Smooth muscle cell (in vitro differentiated cells): ENCODE results near the gene DEXI. TPM values are rescaled to one million over a fixed set of nuclear protein-coding genes. Genes with fewer than 3 reads are reported as not detected.

ENCODE experiments used
- DNase-seq: peaks from one replicate; lab custom pipeline; 2025; ENCODE audit not compliant: unreplicated experiment; lab: John Stamatoyannopoulos, UW
- H2AFZ ChIP-seq: fragments of 200-600 bp; sonication (generic); 2 replicates; pipeline ENCODE4 v1.6.0; 2016; ENCODE audit warnings: antibody characterized with exemption, low read depth, mild to moderate bottlenecking
- H3F3A ChIP-seq: fragments of 200-600 bp; sonication (generic); 2 replicates; pipeline ENCODE4 v1.6.0; 2017; ENCODE audit warnings: antibody characterized with exemption, low read depth
- H3K27ac ChIP-seq: fragments of 200-600 bp; sonication (generic); 2 replicates; pipeline ENCODE4 v1.5.1; 2016; ENCODE audit warnings: low read depth, mild to moderate bottlenecking
- H3K27me3 ChIP-seq: fragments of 200-600 bp; sonication (generic); 2 replicates; pipeline ENCODE4 v1.6.1; 2016; ENCODE audit warnings: low read depth, mild to moderate bottlenecking
- H3K36me3 ChIP-seq: fragments of 200-600 bp; sonication (generic); 2 replicates; pipeline ENCODE4 v1.5.1; 2016; ENCODE audit warnings: low read depth
- H3K4me1 ChIP-seq: fragments of 200-600 bp; sonication (generic); 2 replicates; pipeline ENCODE4 v1.5.1; 2016; ENCODE audit warnings: low read depth
- H3K4me2 ChIP-seq: fragments of 200-600 bp; sonication (generic); 2 replicates; pipeline ENCODE4 v1.6.0; 2016; ENCODE audit warnings: mild to moderate bottlenecking
- H3K4me3 ChIP-seq: fragments of 200-600 bp; sonication (generic); 2 replicates; pipeline ENCODE4 v1.5.1; 2016; ENCODE audit warnings: mild to moderate bottlenecking
- H3K79me2 ChIP-seq: fragments of 200-600 bp; sonication (generic); 2 replicates; pipeline ENCODE4 v1.6.0; 2016; ENCODE audit warnings: low read depth, mild to moderate bottlenecking
- H3K9ac ChIP-seq: fragments of 200-600 bp; sonication (generic); 2 replicates; pipeline ENCODE4 v1.6.0; 2016; ENCODE audit warnings: low read depth
- H3K9me3 ChIP-seq: fragments of 200-600 bp; sonication (generic); replicated peaks from 2 replicates; pipeline ENCODE4 v1.5.1; 2016; ENCODE audit warnings: low read depth
- H4K20me1 ChIP-seq: fragments of 200-600 bp; sonication (generic); 2 replicates; pipeline ENCODE4 v1.6.0; 2016; ENCODE audit warnings: low read depth
- CTCF ChIP-seq: fragments of 200-600 bp; sonication (generic); IDR thresholded peaks from 2 replicates; pipeline ENCODE4 v1.5.1; 2017; ENCODE audit warnings: borderline replicate concordance, mild to moderate bottlenecking, antibody characterized with exemption; ENCODE audit not compliant: insufficient read depth, poor library complexity, severe bottlenecking
- WGBS: methylation state at CpG from one replicate; pipeline ENCODE4 v1.1.7; 2016; ENCODE audit warnings: low lambda C conversion rate; 5-methylcytosine and 5-hydroxymethylcytosine counted together
- polyA plus RNA-seq: library from polyadenylated mRNA; unstranded; fragments of >200 nt; fragmentation: Nextera tagmentation; extraction: Ambion mirVana; gene quantifications from 2 replicates; pipeline ENCODE4 v1.2.1, GENCODE V29; 2016
- total RNA-seq: library from RNA; depleted of rRNA; stranded (reverse); fragments of >200 nt; gene quantifications from 2 replicates; pipeline ENCODE4 v1.2.3, GENCODE V29; 2014

Gene DEXI
- total and polyA plus RNA-seq, 2 experiments from 2014 or later = 58.5 to 71.8 TPM

- Histone ChIP-seq H4K20me1 (no peaks in the 10 kb centered on the region), H3K79me2 (no peaks in the 10 kb centered on the region), H3F3A (no peaks in the 10 kb centered on the region), H3K36me3 (no peaks in the 10 kb centered on the region), H3K27ac (no peak overlapping the region), H3K4me1 (no peaks in the 10 kb centered on the region), H3K27me3 (peaks cover 4% of the 10 kb centered on the region), H2AFZ (no peak overlapping the region), H3K4me2 (no peak overlapping the region), H3K4me3 (no peak overlapping the region), H3K9me3 (no peaks in the 10 kb centered on the region), H3K9ac (no peak overlapping the region)
- DNase-seq = no peak
- TF ChIP-seq CTCF = no peak
- WGBS = 67% methylated on average over 3 of the region's 3 CpGs
Observed at GRCh38 chr16:10916534-10916933, 25.7 kb downstream of the DEXI start.

- no peaks in the 10 kb centered on the region for H3K79me2 ChIP-seq
- no peaks in the 10 kb centered on the region for H3K36me3 ChIP-seq
- H3F3A ChIP-seq = no peaks in the 10 kb centered on the region
- H3K4me3 ChIP-seq = no peak overlapping the region
- no peaks in the 10 kb centered on the region for H3K4me1 ChIP-seq
- no peak overlapping the region for H2AFZ ChIP-seq
- no peak for DNase-seq
- H3K9ac ChIP-seq = no peak overlapping the region
- TF ChIP-seq CTCF = no peak
- H3K4me2 ChIP-seq = no peak overlapping the region
- H3K9me3 ChIP-seq = no peaks in the 10 kb centered on the region
- H3K27ac ChIP-seq = no peak overlapping the region
- peaks cover 10% of the 10 kb centered on the region for H3K27me3 ChIP-seq
- H4K20me1 ChIP-seq = no peaks in the 10 kb centered on the region
Observed at GRCh38 chr16:10911267-10911666, 31.0 kb downstream of the DEXI start.

GRCh38 chr16:10907757-10908045 is 34.6 kb downstream of the DEXI start:
- Histone ChIP-seq H3K27me3 (peaks cover 10% of the 10 kb centered on the region), H4K20me1 (no peaks in the 10 kb centered on the region), H3K4me3 (no peak overlapping the region), H3K9me3 (no peaks in the 10 kb centered on the region), H2AFZ (no peak overlapping the region), H3K9ac (no peak overlapping the region), H3F3A (no peaks in the 10 kb centered on the region), H3K36me3 (no peaks in the 10 kb centered on the region), H3K79me2 (no peaks in the 10 kb centered on the region), H3K4me1 (no peaks in the 10 kb centered on the region), H3K4me2 (no peak overlapping the region), H3K27ac (no peak overlapping the region)
- DNase-seq = no peak
- TF ChIP-seq CTCF = no peak
- WGBS = 96% methylated on average over 18 of the region's 21 CpGs

GRCh38 chr16:10906914-10907756 is 35.1 kb downstream of the DEXI start:
- no peak overlapping the region for H3K27ac ChIP-seq
- no peaks in the 10 kb centered on the region for H4K20me1 ChIP-seq
- H3K4me1 ChIP-seq = no peaks in the 10 kb centered on the region
- WGBS = 95% methylated on average over 46 of the region's 46 CpGs
- H3K9ac ChIP-seq = no peak overlapping the region
- H3K27me3 ChIP-seq = peaks cover 10% of the 10 kb centered on the region
- H3K36me3 ChIP-seq = no peaks in the 10 kb centered on the region
- H3F3A ChIP-seq = no peaks in the 10 kb centered on the region
- no peak for TF ChIP-seq CTCF
- no peaks in the 10 kb centered on the region for H3K9me3 ChIP-seq
- no peak overlapping the region for H3K4me2 ChIP-seq
- no peak for DNase-seq
- no peak overlapping the region for H2AFZ ChIP-seq
- no peaks in the 10 kb centered on the region for H3K79me2 ChIP-seq
- H3K4me3 ChIP-seq = no peak overlapping the region
